Activated CD8-positive, alpha-beta T cell treated with anti-CD3 and anti-CD28 coated beads, Interleukin-2, amount 10 ng/mL, durations not matched to agents 7 days and 5 days (primary cell): ENCODE measurements around the gene TEX13D. TPM values are rescaled to one million over a fixed set of nuclear protein-coding genes. Genes with fewer than 3 reads are reported as not detected.
"Not testable (repeated sequence)": the region's sequence is repeated elsewhere in the genome, so short reads cannot be mapped to it uniquely, and the experiment has no call there.

Source experiments
- ATAC-seq: fragments of 150-1000 bp; cut with Tn5 transposase; one replicate; pipeline ENCODE4 v1.10.0; 2021; ENCODE audit warnings: moderate library complexity
- CTCF ChIA-PET: fragments of 350-600 bp; sonication (Branson Sonifier 250); formaldehyde crosslinking; loops from one replicate; lab custom pipeline; 2021; ENCODE audit warnings: antibody characterized with exemption; lab: Charles Lee
- POLR2A ChIA-PET: fragments of 350-600 bp; sonication (Branson Sonifier 250); formaldehyde crosslinking; loops from one replicate; lab custom pipeline; 2021; ENCODE audit warnings: antibody characterized with exemption; lab: Charles Lee
- DNase-seq: peaks from one replicate; pipeline ENCODE4 v3.0.0-alpha.2; 2020
- H3K27ac Mint-ChIP-seq: one replicate; pipeline ENCODE4 v1.8.0; 2021; ENCODE audit warnings: mild to moderate bottlenecking, mixed read lengths
- H3K27me3 Mint-ChIP-seq: one replicate; pipeline ENCODE4 v1.8.0; 2021; ENCODE audit warnings: low read depth, mixed read lengths
- H3K36me3 Mint-ChIP-seq: one replicate; pipeline ENCODE4 v1.8.0; 2021; ENCODE audit warnings: low read depth, mixed read lengths
- H3K4me1 Mint-ChIP-seq: one replicate; pipeline ENCODE4 v1.8.0; 2021; ENCODE audit warnings: low read depth, mixed read lengths
- H3K4me3 Mint-ChIP-seq: one replicate; pipeline ENCODE4 v1.8.0; 2021; ENCODE audit warnings: mild to moderate bottlenecking, mixed read lengths
- H3K9me3 Mint-ChIP-seq: one replicate; pipeline ENCODE4 v1.8.0; 2022; ENCODE audit warnings: mixed read lengths; ENCODE audit not compliant: insufficient read depth
- total RNA-seq, 2 experiments: library from RNA; stranded (reverse); gene quantifications; one replicate each; pipeline ENCODE4 v1.2.3, GENCODE V29; 2021

TEX13D gene
- total RNA-seq: not detected

DNA sequence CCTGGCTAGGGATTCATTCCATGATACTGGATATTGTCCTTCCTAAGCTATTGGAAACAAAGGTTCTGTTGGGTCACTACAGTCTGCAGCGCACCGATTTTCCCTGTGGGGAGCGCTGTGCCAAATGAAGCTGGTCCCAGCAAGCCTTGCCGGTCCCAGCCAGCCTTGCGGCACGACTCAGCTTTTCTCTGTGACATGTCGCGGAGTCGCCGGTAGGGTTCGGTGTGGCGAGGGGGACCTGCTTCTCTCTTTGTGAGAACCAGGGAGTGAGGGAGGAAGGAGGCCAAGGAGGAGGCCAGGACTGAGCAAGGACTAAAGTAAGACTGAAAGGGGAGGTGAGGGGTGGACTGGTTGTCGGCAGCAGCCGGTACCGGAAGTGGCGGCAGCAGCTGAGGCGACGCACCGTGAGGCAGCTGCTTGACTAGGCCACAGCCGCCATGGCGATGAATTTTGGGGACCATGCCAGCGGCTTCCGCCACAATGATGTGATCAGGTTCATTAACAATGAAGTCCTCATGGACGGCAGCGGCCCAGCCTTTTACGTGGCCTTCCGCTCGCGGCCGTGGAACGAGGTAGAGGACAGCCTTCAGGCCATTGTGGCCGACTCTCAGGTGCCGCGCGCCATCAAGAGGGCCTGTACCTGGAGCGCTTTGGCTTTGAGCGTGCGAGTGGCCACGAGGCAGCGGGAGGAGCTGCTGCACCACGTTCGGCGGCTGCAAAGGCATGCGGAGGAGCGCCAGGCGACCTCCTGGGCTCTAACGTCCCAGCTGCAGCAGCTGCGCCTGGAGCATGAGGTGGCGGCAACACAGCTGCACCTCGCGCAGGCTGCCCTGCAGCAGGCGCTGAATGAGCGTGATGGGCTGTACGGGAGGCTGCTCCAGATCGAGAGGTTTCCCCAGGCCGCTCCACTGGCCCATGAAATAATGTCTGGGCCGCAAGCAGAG, at the start of gene TEX13D:
TEX13D (plus strand) TSS at position 180 of the 944 bp plus-strand sequence; CDS start at position 438, 258 bp downstream.
- no peaks in the 10 kb centered on the region for H3K9me3 Mint-ChIP-seq
- H3K36me3 Mint-ChIP-seq: no peaks in the 10 kb centered on the region
- DNase-seq (no peak), ATAC-seq (no peak)
- POLR2A ChIA-PET: no interaction called here
- CTCF ChIA-PET: no interaction called here
- H3K4me3 Mint-ChIP-seq: no peak within 1 kb of the TSS
- no peaks in the 10 kb centered on the region for H3K27me3 Mint-ChIP-seq
- H3K27ac Mint-ChIP-seq: no peak within 1 kb of the TSS
- H3K4me1 Mint-ChIP-seq: peaks cover 34% of the 10 kb centered on the region

- ATAC-seq: no peak
- CTCF ChIA-PET: no interaction called here
Measured at GRCh38 chrX:124289443-124289842, 43.0 kb upstream of the TEX13D start.

GRCh38 chrX:124293810-124294209, 38.6 kb upstream of the TEX13D start:
- Mint-ChIP-seq H3K27me3 (no peaks in the 10 kb centered on the region), H3K4me1 (no peaks in the 10 kb centered on the region), H3K9me3 (peaks cover 6% of the 10 kb centered on the region), H3K36me3 (peaks cover 4% of the 10 kb centered on the region), H3K4me3 (no peak overlapping the region), H3K27ac (no peak overlapping the region)
- no peak for DNase-seq
- CTCF ChIA-PET: no interaction called here
- POLR2A ChIA-PET: no interaction called here
- ATAC-seq: no peak

More at GRCh38 chrX:124289443-124289842, 43.0 kb upstream of the TEX13D start:
- H3K27ac Mint-ChIP-seq: no peak overlapping the region
- POLR2A ChIA-PET: no interaction called here
- no peaks in the 10 kb centered on the region for H3K27me3 Mint-ChIP-seq
- H3K4me1 Mint-ChIP-seq: no peaks in the 10 kb centered on the region
- peaks cover 4% of the 10 kb centered on the region for H3K36me3 Mint-ChIP-seq
- DNase-seq: no peak
- H3K9me3 Mint-ChIP-seq: peaks cover 6% of the 10 kb centered on the region
- no peak overlapping the region for H3K4me3 Mint-ChIP-seq

DNA sequence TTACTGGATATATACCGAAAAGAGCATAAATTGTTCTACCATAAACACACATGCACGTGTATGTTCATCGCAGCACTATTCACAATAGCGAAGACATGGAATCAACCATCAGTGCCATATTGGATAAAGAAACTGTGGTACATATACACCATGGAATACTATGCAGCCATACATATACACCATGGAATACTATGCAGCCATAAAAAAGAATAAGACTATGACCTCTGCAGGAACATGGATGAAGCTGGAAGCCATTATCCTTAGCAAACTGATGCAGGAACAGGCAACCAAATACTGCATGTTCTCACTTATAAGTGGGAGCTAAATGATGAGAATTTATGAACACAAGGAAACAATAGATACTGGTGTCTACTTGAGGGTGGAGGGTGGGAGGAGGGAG, 33.1 kb upstream of the TEX13D start:
- H3K27me3 Mint-ChIP-seq, H3K9me3 Mint-ChIP-seq, H3K27ac Mint-ChIP-seq, ATAC-seq, CTCF ChIA-PET, H3K4me3 Mint-ChIP-seq, H3K36me3 Mint-ChIP-seq, POLR2A ChIA-PET, DNase-seq: not testable (repeated sequence)
- H3K4me1 Mint-ChIP-seq: peaks cover 14% of the 10 kb centered on the region

DNA sequence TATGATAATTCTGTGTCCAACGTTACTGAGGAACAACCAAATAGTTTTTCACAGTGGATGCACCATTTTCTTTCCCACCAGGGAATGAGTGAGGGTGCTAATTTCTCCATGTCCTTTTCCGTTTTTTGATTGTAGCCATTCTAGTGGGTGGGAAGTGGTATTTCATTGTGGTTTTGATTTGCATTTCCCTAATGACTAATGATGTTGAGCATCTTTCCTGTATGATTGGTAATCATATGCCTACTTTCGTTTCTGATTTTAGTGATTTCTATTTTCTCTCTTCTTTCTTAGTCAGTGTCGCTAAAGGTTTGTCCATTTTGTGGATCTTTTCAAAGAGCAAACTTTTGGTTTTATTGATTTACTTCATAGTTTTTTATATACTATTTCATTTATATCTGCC, 32.1 kb upstream of the TEX13D start:
- H3K9me3 Mint-ChIP-seq: peaks cover 4% of the 10 kb centered on the region
- ATAC-seq (no peak), DNase-seq (no peak)
- peak overlapping the region; percentile 48 for H3K4me3 Mint-ChIP-seq
- POLR2A ChIA-PET: no interaction called here
- CTCF ChIA-PET: no interaction called here
- no peaks in the 10 kb centered on the region for H3K27me3 Mint-ChIP-seq
- peaks cover 14% of the 10 kb centered on the region for H3K4me1 Mint-ChIP-seq
- H3K27ac Mint-ChIP-seq: peak overlapping the region; percentile 39
- peaks cover 7% of the 10 kb centered on the region for H3K36me3 Mint-ChIP-seq

GRCh38 chrX:124307253-124307907, 25.1 kb upstream of the TEX13D start:
- ChIA-PET POLR2A (interaction anchor here (0.7 kb wide), 1 partner anchor 30 kb away, joined by 3 read pairs; no protein-coding TSS in a partner anchor), CTCF (interaction anchor here (0.6 kb wide), 1 partner anchor 46 kb away, joined by 3 read pairs; no protein-coding TSS in a partner anchor)
- no peak overlapping the region for H3K4me3 Mint-ChIP-seq
- ATAC-seq (no peak), DNase-seq (no peak)
- H3K27me3 Mint-ChIP-seq: no peaks in the 10 kb centered on the region
- H3K4me1 Mint-ChIP-seq: peaks cover 3% of the 10 kb centered on the region
- H3K36me3 Mint-ChIP-seq: peaks cover 13% of the 10 kb centered on the region
- H3K9me3 Mint-ChIP-seq: peaks cover 4% of the 10 kb centered on the region
- H3K27ac Mint-ChIP-seq: no peak overlapping the region

GRCh38 chrX:124325732-124326131, 6.7 kb upstream of the TEX13D start:
- Mint-ChIP-seq H3K27me3 (no peaks in the 10 kb centered on the region), H3K4me1 (peaks cover 5% of the 10 kb centered on the region), H3K27ac (no peak overlapping the region), H3K4me3 (no peak overlapping the region), H3K9me3 (no peaks in the 10 kb centered on the region), H3K36me3 (peaks cover 2% of the 10 kb centered on the region)
- DNase-seq (no peak), ATAC-seq (no peak)
- CTCF ChIA-PET: no interaction called here
- POLR2A ChIA-PET: no interaction called here

GRCh38 chrX:124328765-124329164, 3.7 kb upstream of the TEX13D start:
- POLR2A ChIA-PET: interaction anchor here (0.9 kb wide), 1 partner anchor 17 kb away, joined by 4 read pairs; the partner anchor contains the start of gene SH2D1A
- DNase-seq (no peak), ATAC-seq (no peak)
- CTCF ChIA-PET: no interaction called here
- H3K9me3 Mint-ChIP-seq: no peaks in the 10 kb centered on the region
- H3K27ac Mint-ChIP-seq: no peak overlapping the region
- H3K27me3 Mint-ChIP-seq: no peaks in the 10 kb centered on the region
- no peaks in the 10 kb centered on the region for H3K36me3 Mint-ChIP-seq
- H3K4me3 Mint-ChIP-seq: no peak overlapping the region
- peaks cover 13% of the 10 kb centered on the region for H3K4me1 Mint-ChIP-seq

GRCh38 chrX:124333862-124334261, 1.4 kb downstream of the TEX13D start:
- no peaks in the 10 kb centered on the region for H3K27me3 Mint-ChIP-seq
- POLR2A ChIA-PET: no interaction called here

GRCh38 chrX:124334555-124334954, 2.1 kb downstream of the TEX13D start:
- ATAC-seq, CTCF ChIA-PET, H3K4me3 Mint-ChIP-seq, DNase-seq, H3K36me3 Mint-ChIP-seq, H3K27ac Mint-ChIP-seq, H3K9me3 Mint-ChIP-seq, H3K27me3 Mint-ChIP-seq, POLR2A ChIA-PET: not testable (repeated sequence)
- peaks cover 45% of the 10 kb centered on the region for H3K4me1 Mint-ChIP-seq

More at GRCh38 chrX:124333862-124334261, 1.4 kb downstream of the TEX13D start:
- DNase-seq: no peak
- no peaks in the 10 kb centered on the region for H3K9me3 Mint-ChIP-seq
- CTCF ChIA-PET: no interaction called here
- ATAC-seq: no peak
- no peaks in the 10 kb centered on the region for H3K36me3 Mint-ChIP-seq
- H3K4me3 Mint-ChIP-seq: no peak overlapping the region
- peaks cover 39% of the 10 kb centered on the region for H3K4me1 Mint-ChIP-seq
- no peak overlapping the region for H3K27ac Mint-ChIP-seq

- ChIA-PET POLR2A (no interaction called here), CTCF (interaction anchor here (1.3 kb wide), 1 partner anchor 10 kb away, joined by 4 read pairs; the partner anchor contains the start of gene SH2D1A)
- no peak for DNase-seq
- H3K27ac Mint-ChIP-seq: peak overlapping the region; percentile 3
- no peaks in the 10 kb centered on the region for H3K9me3 Mint-ChIP-seq
- H3K4me1 Mint-ChIP-seq: peaks cover 48% of the 10 kb centered on the region
- H3K27me3 Mint-ChIP-seq: no peaks in the 10 kb centered on the region
- no peak overlapping the region for H3K4me3 Mint-ChIP-seq
- H3K36me3 Mint-ChIP-seq: no peaks in the 10 kb centered on the region
- no peak for ATAC-seq
Measured at GRCh38 chrX:124335598-124335997, 3.1 kb downstream of the TEX13D start.

GRCh38 chrX:124337916-124338315, 5.5 kb downstream of the TEX13D start:
- H3K27ac Mint-ChIP-seq: no peak overlapping the region
- CTCF ChIA-PET: no interaction called here
- peaks cover 62% of the 10 kb centered on the region for H3K4me1 Mint-ChIP-seq
- H3K27me3 Mint-ChIP-seq: no peaks in the 10 kb centered on the region
- H3K36me3 Mint-ChIP-seq: no peaks in the 10 kb centered on the region
- no peaks in the 10 kb centered on the region for H3K9me3 Mint-ChIP-seq
- H3K4me3 Mint-ChIP-seq: no peak overlapping the region
- POLR2A ChIA-PET: interaction anchor here (0.6 to 1.7 kb wide), 3 partner anchors 10 to 31 kb away, joined by 3 to 8 read pairs (median 3); no protein-coding TSS in a partner anchor
- ATAC-seq: no peak
- DNase-seq: no peak
